OCI-LY3 (cell line): Measurements from ENCODE around the gene HSPA12A.

Source experiments
- H2AFZ ChIP-seq: fragments of 200-600, 300-600 bp; shearing (Covaris generic); 2 replicates; pipeline ENCODE4 v1.6.0; 2014; ENCODE audit warnings: antibody characterized with exemption, low read depth, low read length
- H3K27ac ChIP-seq: fragments of 200-600, 300-600 bp; sonication (generic); 2 replicates; pipeline ENCODE4 v1.5.1; 2014; ENCODE audit warnings: mild to moderate bottlenecking, low read length, moderate library complexity, mixed read lengths
- H3K27me3 ChIP-seq: fragments of 200-600, 300-600 bp; sonication (generic); 2 replicates; pipeline ENCODE4 v1.6.1; 2014; ENCODE audit warnings: low read depth, low read length, mixed read lengths
- H3K36me3 ChIP-seq: fragments of 200-600, 300-600 bp; sonication (generic); replicated peaks from 2 replicates; pipeline ENCODE3; 2014; ENCODE audit warnings: low read depth, low read length, mixed read lengths
- H3K4me1 ChIP-seq: fragments of 300-600, 200-600 bp; sonication (generic); 2 replicates; pipeline ENCODE4 v1.6.1; 2014; ENCODE audit warnings: low read length, mixed read lengths
- H3K4me2 ChIP-seq: fragments of 200-600, 300-600 bp; sonication (generic); 2 replicates; pipeline ENCODE4 v1.6.1; 2014; ENCODE audit warnings: low read length, mixed read lengths
- H3K4me3 ChIP-seq: fragments of 300-600, 200-600 bp; sonication (generic); 2 replicates; pipeline ENCODE4 v1.5.1; 2014; ENCODE audit warnings: antibody characterized with exemption, mild to moderate bottlenecking, low read length, moderate library complexity
- H3K79me2 ChIP-seq: fragments of 300-600, 200-600 bp; shearing (Covaris generic); 2 replicates; pipeline ENCODE4 v1.6.1; 2014; ENCODE audit warnings: mild to moderate bottlenecking, low read length, mixed read lengths
- H3K9ac ChIP-seq: fragments of 300-600, 200-600 bp; shearing (Covaris generic); 2 replicates; pipeline ENCODE4 v1.6.0; 2014; ENCODE audit warnings: mild to moderate bottlenecking, low read length, moderate library complexity
- H3K9me3 ChIP-seq: fragments of 200-600, 300-600 bp; shearing (Covaris generic); 2 replicates; pipeline ENCODE4 v1.6.1; 2014; ENCODE audit warnings: low read length, mixed read lengths; ENCODE audit not compliant: insufficient read depth
- H4K20me1 ChIP-seq: fragments of 200-600, 300-600 bp; sonication (generic); 2 replicates; pipeline ENCODE4 v1.6.1; 2016; ENCODE audit warnings: low read length, mixed read lengths; ENCODE audit not compliant: insufficient read depth
- EZH2phosphoT487 ChIP-seq: fragments of 200-600 bp; shearing (Covaris generic); IDR thresholded peaks from 2 replicates; pipeline ENCODE4 v1.6.1; 2018; ENCODE audit warnings: antibody characterized with exemption, mixed run types, low read depth
- TF ChIP-seq, protein P1 (sequence below): fragments of 200-600, 300-600 bp; sonication (generic); IDR thresholded peaks from 2 replicates; pipeline ENCODE4 v1.5.1; 2014; ENCODE audit warnings: antibody characterized with exemption, low read length, low read depth

Gene HSPA12A

DNA sequence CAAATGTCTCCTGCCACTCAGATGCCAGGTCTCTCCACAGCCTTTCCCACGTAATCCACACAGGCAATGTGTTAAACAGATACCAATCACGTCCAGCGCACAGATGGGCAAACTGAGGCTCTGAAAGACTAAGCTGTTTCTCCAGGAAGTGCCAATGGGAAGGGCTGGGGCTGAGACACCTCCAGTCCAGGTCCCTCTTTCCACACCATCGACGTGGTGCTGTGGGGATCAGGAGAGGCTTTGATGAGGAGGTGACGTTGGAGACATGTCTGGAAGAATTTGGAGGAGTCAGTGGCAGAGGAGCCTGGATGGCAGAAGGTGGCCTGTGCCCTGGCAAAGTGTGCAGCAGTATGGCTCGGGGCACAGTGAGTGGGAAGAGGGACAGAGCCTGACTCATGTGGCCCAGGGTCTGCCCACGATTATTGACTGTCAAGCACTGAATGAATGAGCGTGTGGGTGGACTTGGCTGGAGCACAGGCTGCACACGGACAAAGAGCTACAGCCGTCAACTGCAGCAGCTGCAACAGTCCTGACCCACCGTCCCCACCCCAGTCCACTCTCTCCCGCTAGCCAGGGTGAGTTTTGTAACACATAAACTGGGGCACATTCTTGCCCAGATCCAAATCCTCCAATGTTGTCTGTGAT lies 40.8 kb upstream of the HSPA12A start:
- Histone ChIP-seq H3K4me3 (no peak overlapping the region), H3K36me3 (no peaks in the 10 kb centered on the region), H4K20me1 (no peaks in the 10 kb centered on the region), H3K4me1 (no peaks in the 10 kb centered on the region), H3K9me3 (no peaks in the 10 kb centered on the region), H3K79me2 (no peaks in the 10 kb centered on the region), H3K27ac (no peak overlapping the region), H3K27me3 (no peaks in the 10 kb centered on the region), H2AFZ (no peak overlapping the region), H3K9ac (no peak overlapping the region), H3K4me2 (no peak overlapping the region)
- TF ChIP-seq EZH2phosphoT487 = no peak
- TF ChIP-seq, protein P1, sequence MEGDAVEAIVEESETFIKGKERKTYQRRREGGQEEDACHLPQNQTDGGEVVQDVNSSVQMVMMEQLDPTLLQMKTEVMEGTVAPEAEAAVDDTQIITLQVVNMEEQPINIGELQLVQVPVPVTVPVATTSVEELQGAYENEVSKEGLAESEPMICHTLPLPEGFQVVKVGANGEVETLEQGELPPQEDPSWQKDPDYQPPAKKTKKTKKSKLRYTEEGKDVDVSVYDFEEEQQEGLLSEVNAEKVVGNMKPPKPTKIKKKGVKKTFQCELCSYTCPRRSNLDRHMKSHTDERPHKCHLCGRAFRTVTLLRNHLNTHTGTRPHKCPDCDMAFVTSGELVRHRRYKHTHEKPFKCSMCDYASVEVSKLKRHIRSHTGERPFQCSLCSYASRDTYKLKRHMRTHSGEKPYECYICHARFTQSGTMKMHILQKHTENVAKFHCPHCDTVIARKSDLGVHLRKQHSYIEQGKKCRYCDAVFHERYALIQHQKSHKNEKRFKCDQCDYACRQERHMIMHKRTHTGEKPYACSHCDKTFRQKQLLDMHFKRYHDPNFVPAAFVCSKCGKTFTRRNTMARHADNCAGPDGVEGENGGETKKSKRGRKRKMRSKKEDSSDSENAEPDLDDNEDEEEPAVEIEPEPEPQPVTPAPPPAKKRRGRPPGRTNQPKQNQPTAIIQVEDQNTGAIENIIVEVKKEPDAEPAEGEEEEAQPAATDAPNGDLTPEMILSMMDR = no peak

DNA sequence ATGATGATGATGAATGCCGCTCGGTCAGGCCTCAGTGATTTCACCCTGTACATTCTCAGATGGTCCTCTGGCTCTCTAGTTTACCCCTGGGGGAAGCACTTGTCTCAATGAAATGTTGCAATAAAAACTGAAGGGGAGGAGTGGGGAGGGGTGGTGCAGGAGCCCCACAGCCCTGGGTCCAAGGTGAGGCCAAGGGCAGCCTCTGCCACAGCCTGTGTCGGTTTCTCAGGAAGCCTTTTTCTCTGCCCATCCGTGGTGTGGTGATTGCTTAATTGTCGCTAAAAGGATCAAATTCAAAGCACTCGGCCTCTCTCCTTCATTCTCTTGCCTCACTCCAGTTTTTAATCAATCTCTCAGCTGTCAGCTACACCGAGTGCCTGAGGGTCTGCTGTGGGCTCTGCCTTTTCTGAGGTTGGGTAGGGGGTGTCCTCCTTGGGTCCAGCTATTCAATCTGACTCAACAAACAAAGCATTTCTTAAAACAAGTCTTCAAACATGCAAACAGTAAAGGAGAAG lies 39.1 kb upstream of the HSPA12A start:
- H3K4me2 ChIP-seq = no peak overlapping the region
- no peak overlapping the region for H3K27ac ChIP-seq
- H3K9ac ChIP-seq = no peak overlapping the region
- no peaks in the 10 kb centered on the region for H3K4me1 ChIP-seq
- H3K4me3 ChIP-seq = no peak overlapping the region
- TF ChIP-seq EZH2phosphoT487 = no peak
- TF ChIP-seq, protein P1 = no peak
- no peaks in the 10 kb centered on the region for H3K79me2 ChIP-seq
- H2AFZ ChIP-seq = no peak overlapping the region
- H3K36me3 ChIP-seq = no peaks in the 10 kb centered on the region
- no peaks in the 10 kb centered on the region for H3K9me3 ChIP-seq
- H4K20me1 ChIP-seq = no peaks in the 10 kb centered on the region
- H3K27me3 ChIP-seq = no peaks in the 10 kb centered on the region

DNA sequence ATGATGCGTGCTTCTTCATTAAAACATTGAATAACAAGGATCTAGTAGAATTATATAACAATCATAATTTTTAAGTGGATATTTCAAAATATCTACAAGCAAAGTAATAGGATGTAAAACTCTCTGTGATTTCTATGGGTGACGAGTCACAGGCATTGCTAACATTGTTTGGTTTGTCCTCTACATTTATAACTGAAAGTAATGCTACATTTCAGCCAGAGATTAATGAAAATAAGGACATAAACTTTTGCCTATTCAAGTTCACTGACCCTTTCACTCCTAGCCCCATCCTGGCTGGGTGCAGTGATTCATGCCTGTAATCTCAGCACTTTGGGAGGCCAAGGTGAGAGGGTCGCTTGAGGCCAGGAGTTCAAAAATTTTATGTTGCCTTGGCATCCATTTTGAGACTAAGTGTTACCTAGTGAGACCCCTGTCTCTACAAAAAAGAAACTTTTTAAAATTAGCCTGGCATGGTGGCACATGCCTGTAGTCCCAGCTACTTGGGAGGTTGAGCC lies 38.4 kb upstream of the HSPA12A start:
- Histone ChIP-seq H3K4me3 (no peak overlapping the region), H3K36me3 (no peaks in the 10 kb centered on the region), H2AFZ (no peak overlapping the region), H3K27ac (no peak overlapping the region), H3K4me1 (no peaks in the 10 kb centered on the region), H3K79me2 (no peaks in the 10 kb centered on the region), H4K20me1 (no peaks in the 10 kb centered on the region), H3K9me3 (no peaks in the 10 kb centered on the region), H3K27me3 (no peaks in the 10 kb centered on the region), H3K4me2 (no peak overlapping the region), H3K9ac (no peak overlapping the region)
- TF ChIP-seq, protein P1 = no peak
- TF ChIP-seq EZH2phosphoT487 = no peak

DNA sequence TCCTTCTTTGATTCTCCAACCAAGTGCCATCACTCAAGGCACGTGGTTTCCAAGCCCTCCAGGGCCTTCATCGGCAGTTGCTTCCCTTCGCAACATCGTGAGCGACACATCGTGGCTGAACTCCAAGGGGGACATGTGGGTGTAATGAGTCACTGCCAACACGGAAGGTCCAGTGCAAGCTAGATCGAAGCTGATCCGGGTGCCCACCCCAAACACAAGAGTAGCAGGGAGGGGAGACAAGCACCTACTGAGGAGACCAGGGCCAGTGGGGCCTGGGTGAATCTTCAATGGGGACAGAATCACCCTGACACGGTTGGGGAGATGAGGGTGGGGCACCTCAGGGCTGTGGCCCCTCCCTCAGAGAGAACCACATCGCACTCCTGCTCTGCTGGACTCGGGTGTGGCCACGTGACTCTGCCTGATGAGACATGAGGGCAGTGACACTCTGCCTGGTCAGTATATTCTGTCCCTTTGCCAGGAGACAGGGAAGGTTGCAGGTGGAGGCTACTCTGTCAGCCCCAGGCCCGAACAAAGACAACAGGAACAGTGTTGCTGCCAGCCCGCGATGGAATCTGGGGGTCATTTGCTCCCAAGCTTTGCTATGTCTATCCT lies 36.8 kb upstream of the HSPA12A start:
- Histone ChIP-seq H4K20me1 (no peaks in the 10 kb centered on the region), H3K4me1 (no peaks in the 10 kb centered on the region), H3K4me3 (no peak overlapping the region), H3K27me3 (no peaks in the 10 kb centered on the region), H3K36me3 (no peaks in the 10 kb centered on the region), H3K4me2 (no peak overlapping the region), H3K27ac (no peak overlapping the region), H3K9me3 (no peaks in the 10 kb centered on the region), H3K9ac (no peak overlapping the region), H3K79me2 (no peaks in the 10 kb centered on the region), H2AFZ (no peak overlapping the region)
- TF ChIP-seq, protein P1 = no peak
- no peak for TF ChIP-seq EZH2phosphoT487
